ENCODE results near the gene TMTC2.

The TMTC2 gene

DNA sequence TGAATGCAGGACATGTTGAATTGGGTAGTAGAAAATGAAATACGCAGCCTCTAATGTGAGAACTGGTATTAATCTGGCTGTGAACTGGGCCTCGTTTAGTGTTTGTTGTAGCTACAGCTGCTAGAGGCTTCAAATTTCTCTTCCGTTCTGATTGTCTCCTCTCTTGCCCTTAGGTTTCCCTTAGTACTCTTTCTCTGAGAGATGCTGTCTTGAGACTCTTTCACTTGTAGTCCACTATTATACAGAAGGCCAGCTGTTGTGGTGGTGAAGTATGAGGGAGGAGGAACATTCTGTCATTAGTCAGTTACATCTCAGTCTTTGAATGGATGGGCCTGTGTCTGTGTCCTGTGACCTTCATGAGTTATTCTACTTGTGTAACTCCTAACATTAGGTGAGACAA lies 322.0 kb downstream of the TMTC2 start:
- no peak for DNase-seq
- Mint-ChIP-seq H3K27me3 (no peaks in the 10 kb centered on the region), H3K9me3 (peaks cover 4 to 22% of the 10 kb centered on the region in 2 donors), H3K4me3 (no peak overlapping the region), H3K27ac (no peak overlapping the region), H3K4me1 (ENCODE audit: low read depth in 2 of 2) (no peaks in the 10 kb centered on the region), H3K36me3 (ENCODE audit: insufficient read depth) (no peaks in the 10 kb centered on the region)
- ATAC-seq (replicated peaks): no peak

DNA sequence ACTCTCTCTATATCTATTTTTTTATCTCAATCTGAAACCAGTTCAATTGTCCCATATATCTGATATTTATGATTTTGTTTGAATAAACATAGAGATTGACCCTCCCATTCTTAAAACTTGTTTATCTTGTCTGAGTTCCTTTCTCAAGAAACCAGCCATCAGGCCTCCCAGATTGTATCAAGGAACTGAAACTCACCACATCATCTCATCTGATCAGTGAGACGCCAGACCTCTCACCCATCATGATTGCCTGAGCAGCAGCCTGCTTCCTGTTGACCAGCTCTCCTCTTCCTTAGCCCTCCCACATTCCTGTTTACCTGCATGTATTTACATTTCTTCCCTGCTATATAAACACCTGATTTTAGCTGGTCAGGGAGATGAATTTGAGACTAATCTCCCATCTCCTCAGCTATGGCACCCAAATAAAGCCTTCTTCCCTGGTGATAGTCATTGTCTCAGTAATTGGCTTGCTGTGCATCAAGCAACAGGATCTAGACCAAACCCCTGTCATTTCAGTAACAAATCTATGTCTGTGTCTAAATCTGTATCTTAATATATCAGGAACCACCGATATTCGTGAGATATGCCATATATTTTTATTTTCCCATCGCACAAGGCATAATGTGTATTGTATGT lies 323.6 kb downstream of the TMTC2 start:
- H3K4me3 Mint-ChIP-seq: no peak overlapping the region
- H3K36me3 Mint-ChIP-seq (ENCODE audit: insufficient read depth): no peaks in the 10 kb centered on the region
- H3K27ac Mint-ChIP-seq: no peak overlapping the region
- ATAC-seq (replicated peaks): no peak
- H3K9me3 Mint-ChIP-seq: peaks cover 4 to 22% of the 10 kb centered on the region in 2 donors
- H3K4me1 Mint-ChIP-seq (ENCODE audit: low read depth in 2 of 2): no peaks in the 10 kb centered on the region
- H3K27me3 Mint-ChIP-seq: no peaks in the 10 kb centered on the region
- DNase-seq: no peak

DNA sequence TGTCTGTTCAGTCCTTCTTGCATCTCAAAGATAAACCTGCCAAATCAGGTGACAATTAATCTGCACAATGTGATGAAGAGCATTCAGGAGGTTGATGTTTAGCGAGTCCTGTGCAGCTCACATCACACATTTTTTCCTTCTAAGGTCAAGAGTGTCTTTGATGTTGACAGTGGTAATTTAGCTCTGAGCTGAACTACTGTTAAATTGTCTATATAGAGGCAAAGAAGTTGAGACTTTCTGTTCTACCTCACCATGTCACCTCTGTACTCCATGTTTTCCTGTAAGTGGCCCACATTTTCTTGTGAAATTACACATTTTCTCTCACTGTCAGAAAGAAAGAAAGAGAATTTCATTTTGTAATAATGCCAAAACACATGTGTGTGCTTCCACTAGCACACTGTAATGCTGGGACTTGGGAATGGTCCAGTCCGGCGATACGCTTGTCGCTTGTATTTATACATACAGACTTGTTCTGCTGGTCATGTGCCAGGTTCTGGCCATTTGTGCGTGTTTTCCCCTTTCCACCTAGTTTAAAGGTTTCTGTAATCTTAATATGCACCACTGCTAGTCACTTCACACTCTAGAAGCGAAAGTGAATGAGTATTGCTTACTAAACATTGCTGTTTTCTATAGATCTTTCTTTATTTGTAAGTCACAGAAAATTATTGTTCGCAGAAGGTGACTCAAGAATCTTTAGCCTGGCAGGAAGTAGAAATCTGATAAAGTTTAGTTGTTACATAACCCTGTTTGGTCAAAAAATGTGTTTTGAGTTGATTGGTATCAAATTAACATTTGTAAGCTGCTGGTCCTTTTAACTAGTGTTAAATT lies 328.9 kb downstream of the TMTC2 start:
- Mint-ChIP-seq H3K9me3 (peaks cover 1 to 3% of the 10 kb centered on the region in 2 donors), H3K4me3 (no peak overlapping the region), H3K27ac (no peak overlapping the region), H3K36me3 (ENCODE audit: insufficient read depth) (no peaks in the 10 kb centered on the region), H3K27me3 (no peaks in the 10 kb centered on the region), H3K4me1 (ENCODE audit: low read depth in 2 of 2) (no peaks in the 10 kb centered on the region)
- ATAC-seq (replicated peaks) (no peak), DNase-seq (no peak)

DNA sequence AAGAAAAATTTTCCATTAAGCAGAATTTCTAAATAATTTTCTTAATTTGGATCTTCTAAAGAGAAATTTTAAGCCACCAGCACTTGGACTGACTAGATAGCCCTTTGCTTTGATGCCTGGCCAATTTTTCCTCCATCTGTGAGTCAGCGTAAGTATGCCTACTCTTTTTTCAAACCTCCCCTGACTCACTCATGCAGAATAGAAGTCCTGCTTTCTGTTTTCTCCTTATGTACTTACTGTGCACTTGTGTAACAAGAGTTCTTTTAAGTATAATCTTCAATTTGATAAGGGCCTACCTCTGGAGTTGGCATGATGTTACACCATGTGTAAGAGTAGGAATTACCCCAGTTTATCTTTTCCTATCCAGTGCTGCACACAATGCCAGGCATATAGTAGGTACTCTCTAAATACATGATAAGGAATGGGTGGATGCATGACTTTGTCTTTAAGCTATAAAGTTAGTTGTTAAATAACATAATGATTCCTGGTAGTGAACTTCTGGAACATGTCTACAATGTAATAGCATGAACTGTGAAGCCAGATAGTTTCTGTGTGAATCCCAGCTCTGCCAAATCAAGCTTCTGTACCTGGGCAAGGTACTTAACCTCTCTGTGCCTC lies 329.6 kb downstream of the TMTC2 start:
- Mint-ChIP-seq H3K36me3 (ENCODE audit: insufficient read depth) (no peaks in the 10 kb centered on the region), H3K9me3 (peaks cover 0 to 3% of the 10 kb centered on the region in 2 donors), H3K27me3 (no peaks in the 10 kb centered on the region), H3K4me1 (ENCODE audit: low read depth in 2 of 2) (no peaks in the 10 kb centered on the region), H3K4me3 (no peak overlapping the region), H3K27ac (no peak overlapping the region)
- ATAC-seq (replicated peaks) (no peak), DNase-seq (no peak)

- Mint-ChIP-seq H3K27ac (no peak overlapping the region), H3K27me3 (no peaks in the 10 kb centered on the region), H3K9me3 (peaks cover 0 to 3% of the 10 kb centered on the region in 2 donors), H3K4me3 (no peak overlapping the region), H3K36me3 (ENCODE audit: insufficient read depth) (no peaks in the 10 kb centered on the region), H3K4me1 (ENCODE audit: low read depth in 2 of 2) (no peaks in the 10 kb centered on the region)
- ATAC-seq (replicated peaks) (no peak), DNase-seq (no peak)
Measured at GRCh38 chr12:83016991-83017390, 330.3 kb downstream of the TMTC2 start.

- Mint-ChIP-seq H3K36me3 (ENCODE audit: insufficient read depth) (no peaks in the 10 kb centered on the region), H3K27ac (no peak overlapping the region), H3K4me1 (ENCODE audit: low read depth in 2 of 2) (no peaks in the 10 kb centered on the region), H3K4me3 (no peak overlapping the region), H3K27me3 (no peaks in the 10 kb centered on the region), H3K9me3 (peaks cover 0 to 3% of the 10 kb centered on the region in 2 donors)
- no peak for DNase-seq
- no peak for ATAC-seq (replicated peaks)
Measured at GRCh38 chr12:83018088-83018487, 331.4 kb downstream of the TMTC2 start.

DNA sequence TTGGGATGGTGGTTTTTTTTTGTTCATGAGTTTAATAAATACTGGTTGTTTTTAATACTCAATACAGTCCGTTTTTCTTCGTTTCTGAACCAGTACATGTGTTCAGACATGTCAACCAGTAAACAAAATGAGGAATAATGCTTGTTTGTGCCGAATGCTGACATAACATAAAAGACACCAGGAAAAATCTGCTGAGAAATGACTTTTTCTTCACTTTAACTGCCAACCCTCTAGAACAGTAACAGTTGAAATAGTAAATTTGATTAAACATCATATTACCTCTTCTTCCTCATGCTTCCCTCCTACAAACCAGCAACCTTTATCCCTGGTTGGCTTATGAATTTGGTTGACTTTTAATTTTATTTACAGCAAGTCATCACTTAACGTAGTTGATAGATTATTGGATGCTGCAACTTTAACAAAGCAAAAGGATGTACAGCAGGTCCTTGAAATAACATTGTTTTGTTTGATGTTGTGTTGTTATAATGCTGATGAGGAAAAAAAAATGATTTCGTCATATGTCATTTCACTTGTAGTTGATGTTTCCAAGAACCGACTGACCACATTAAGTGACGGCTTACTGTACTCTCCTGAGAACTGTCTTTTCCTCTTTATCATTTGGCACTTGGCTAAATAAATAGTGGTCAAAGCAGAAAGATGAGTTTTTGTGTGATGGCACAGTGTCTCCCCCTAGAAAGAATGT lies 340.5 kb downstream of the TMTC2 start:
- Mint-ChIP-seq H3K36me3 (ENCODE audit: insufficient read depth) (no peaks in the 10 kb centered on the region), H3K4me1 (ENCODE audit: low read depth in 2 of 2) (no peaks in the 10 kb centered on the region), H3K4me3 (no peak overlapping the region), H3K27me3 (no peaks in the 10 kb centered on the region), H3K9me3 (no peaks in the 10 kb centered on the region), H3K27ac (no peak overlapping the region)
- DNase-seq: no peak
- ATAC-seq (replicated peaks): no peak

DNA sequence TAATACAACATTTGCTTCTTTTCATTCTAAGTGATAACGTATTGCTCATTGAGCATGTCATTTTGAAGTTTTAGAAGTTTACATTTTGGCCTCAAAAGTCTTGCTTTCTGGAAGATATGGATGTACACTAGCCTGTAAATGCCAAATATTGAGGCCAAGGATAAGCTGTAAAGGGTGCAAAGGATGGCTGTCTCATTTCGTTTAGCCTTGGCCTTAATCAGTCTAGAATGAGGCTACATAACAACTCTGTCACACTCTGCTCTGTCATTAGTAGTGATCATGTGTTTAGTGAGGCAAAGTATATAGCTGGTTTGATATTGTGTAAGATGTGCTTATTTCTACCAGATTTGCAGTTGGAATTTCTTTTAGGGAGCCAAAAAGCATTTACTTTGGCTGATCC lies 344.5 kb downstream of the TMTC2 start:
- Mint-ChIP-seq H3K9me3 (no peaks in the 10 kb centered on the region), H3K4me1 (ENCODE audit: low read depth in 2 of 2) (no peaks in the 10 kb centered on the region), H3K27me3 (no peaks in the 10 kb centered on the region), H3K4me3 (no peak overlapping the region), H3K27ac (no peak overlapping the region), H3K36me3 (ENCODE audit: insufficient read depth) (no peaks in the 10 kb centered on the region)
- DNase-seq (no peak), ATAC-seq (replicated peaks) (no peak)

DNA sequence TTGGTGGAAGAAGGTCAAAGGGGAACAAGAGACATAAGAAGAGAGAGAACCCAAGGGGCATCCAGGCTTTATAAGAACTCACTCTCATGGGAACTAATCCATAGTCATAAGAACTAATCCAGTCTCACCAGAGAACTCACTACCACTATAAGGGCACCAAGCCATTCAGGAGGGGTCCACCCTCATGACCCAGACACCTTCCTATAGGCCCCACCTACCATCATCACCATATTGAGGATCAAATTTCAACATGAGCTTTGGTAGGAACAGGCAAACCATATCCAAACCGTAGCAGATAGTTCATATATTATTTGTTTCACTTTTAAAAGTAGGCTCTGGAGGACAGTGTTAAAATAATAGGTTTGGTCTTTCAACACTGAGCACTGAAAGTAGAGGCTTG lies 350.1 kb downstream of the TMTC2 start:
- no peaks in the 10 kb centered on the region for H3K27me3 Mint-ChIP-seq
- DNase-seq (no peak), ATAC-seq (replicated peaks) (no peak)
- H3K36me3 Mint-ChIP-seq (ENCODE audit: insufficient read depth): no peaks in the 10 kb centered on the region
- H3K4me1 Mint-ChIP-seq (ENCODE audit: low read depth in 2 of 2): no peaks in the 10 kb centered on the region
- no peak overlapping the region for H3K4me3 Mint-ChIP-seq
- H3K9me3 Mint-ChIP-seq: no peaks in the 10 kb centered on the region
- H3K27ac Mint-ChIP-seq: no peak overlapping the region

GRCh38 chr12:83039413-83039812 lies 352.7 kb downstream of the TMTC2 start:
- ATAC-seq (replicated peaks): no peak
- Mint-ChIP-seq H3K4me1 (ENCODE audit: low read depth in 2 of 2) (no peaks in the 10 kb centered on the region), H3K27me3 (no peaks in the 10 kb centered on the region)

DNA sequence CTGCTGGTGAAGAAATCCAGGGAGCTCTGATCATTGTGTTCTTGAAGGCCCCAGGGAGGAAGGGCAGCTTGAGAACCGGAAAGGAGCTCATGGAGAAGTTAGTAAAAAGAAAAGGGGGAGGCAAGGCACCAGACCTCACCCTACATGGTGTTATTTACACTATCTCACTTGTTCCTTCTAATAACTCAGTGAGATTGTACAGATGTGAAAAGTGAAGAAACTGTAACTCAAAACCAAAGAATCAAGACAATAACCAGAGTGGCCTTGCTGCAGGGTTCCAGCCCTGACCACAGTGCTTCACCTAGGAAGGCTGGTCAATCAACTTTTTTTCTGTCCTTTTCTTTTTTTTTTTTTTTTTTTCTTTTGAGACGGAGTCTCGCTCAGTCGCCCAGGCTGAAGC lies 353.6 kb downstream of the TMTC2 start:
- Mint-ChIP-seq H3K27me3 (no peaks in the 10 kb centered on the region), H3K4me3 (no peak overlapping the region), H3K27ac (no peak overlapping the region), H3K9me3 (no peaks in the 10 kb centered on the region), H3K4me1 (ENCODE audit: low read depth in 2 of 2) (no peaks in the 10 kb centered on the region), H3K36me3 (ENCODE audit: insufficient read depth) (peaks cover 2% of the 10 kb centered on the region)
- ATAC-seq (replicated peaks) (no peak), DNase-seq (no peak)

More at GRCh38 chr12:83039413-83039812, 352.7 kb downstream of the TMTC2 start:
- no peak overlapping the region for H3K4me3 Mint-ChIP-seq
- DNase-seq: no peak
- H3K9me3 Mint-ChIP-seq: no peaks in the 10 kb centered on the region
- H3K36me3 Mint-ChIP-seq (ENCODE audit: insufficient read depth): peaks cover 2% of the 10 kb centered on the region
- H3K27ac Mint-ChIP-seq: no peak overlapping the region

DNA sequence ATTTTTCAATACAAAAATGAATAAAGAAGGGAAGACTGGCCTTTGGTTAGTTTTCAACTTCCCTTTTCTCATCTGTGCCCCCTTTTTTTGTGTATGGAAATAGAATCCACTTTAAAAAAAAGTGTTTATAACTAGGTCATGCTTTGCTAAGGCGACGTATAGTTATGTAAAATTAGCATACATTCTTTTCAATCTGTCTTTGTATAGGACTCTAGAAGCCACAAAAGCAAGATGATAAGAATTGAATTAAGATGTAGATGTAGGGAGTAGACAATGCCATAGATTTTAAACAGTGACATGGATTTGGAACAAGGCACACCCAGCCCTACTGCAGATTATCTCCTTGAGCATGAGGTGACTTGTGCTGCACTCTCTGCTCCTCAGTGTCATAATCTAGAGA lies 354.3 kb downstream of the TMTC2 start:
- H3K36me3 Mint-ChIP-seq (ENCODE audit: insufficient read depth): peaks cover 2% of the 10 kb centered on the region
- DNase-seq (no peak), ATAC-seq (replicated peaks) (no peak)
- no peaks in the 10 kb centered on the region for H3K9me3 Mint-ChIP-seq
- no peak overlapping the region for H3K27ac Mint-ChIP-seq
- no peak overlapping the region for H3K4me3 Mint-ChIP-seq
- no peaks in the 10 kb centered on the region for H3K4me1 Mint-ChIP-seq (ENCODE audit: low read depth in 2 of 2)
- no peaks in the 10 kb centered on the region for H3K27me3 Mint-ChIP-seq

DNA sequence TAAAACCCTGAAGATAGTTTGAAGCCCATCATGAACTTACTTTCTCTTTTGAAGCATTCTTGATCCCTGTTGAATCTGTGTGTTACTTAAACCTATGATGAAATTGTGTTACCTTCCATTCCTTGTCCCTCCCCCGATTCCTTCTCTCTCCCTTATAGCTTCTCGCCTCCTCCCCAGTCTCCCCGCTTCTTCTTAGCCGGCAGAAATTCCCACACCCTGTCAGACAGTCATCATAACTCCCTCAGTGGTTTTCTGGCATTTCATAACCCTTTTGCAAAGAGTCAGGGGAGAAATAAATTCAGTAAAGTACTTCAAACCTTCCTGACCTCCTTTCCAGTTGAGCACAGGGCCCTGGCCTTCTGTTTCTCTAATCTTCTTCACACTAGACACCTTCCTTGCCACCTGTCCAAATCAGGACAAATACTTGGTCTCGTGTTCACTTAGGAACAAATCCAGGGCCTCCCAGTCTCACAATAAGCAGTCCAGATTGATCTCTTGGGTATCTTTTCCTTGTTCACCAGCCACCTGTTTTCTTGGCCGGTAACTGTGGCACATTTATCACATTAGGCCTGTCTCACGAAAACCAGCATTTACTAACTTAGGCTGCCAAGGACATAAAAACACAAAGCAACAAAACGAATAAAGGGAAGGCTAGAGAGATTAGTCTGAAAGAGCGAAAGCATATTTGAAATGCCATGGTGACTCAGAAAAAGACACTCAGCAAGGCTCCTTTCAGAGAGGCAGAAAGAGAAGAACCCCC lies 355.9 kb downstream of the TMTC2 start:
- Mint-ChIP-seq H3K27ac (no peak overlapping the region), H3K4me1 (ENCODE audit: low read depth in 2 of 2) (no peaks in the 10 kb centered on the region), H3K27me3 (no peaks in the 10 kb centered on the region), H3K4me3 (no peak overlapping the region), H3K9me3 (no peaks in the 10 kb centered on the region), H3K36me3 (ENCODE audit: insufficient read depth) (peaks cover 2% of the 10 kb centered on the region)
- DNase-seq: no peak
- no peak for ATAC-seq (replicated peaks)

Measured in effector memory CD8-positive, alpha-beta T cell (primary cell).